SH-SY5Y (cell line): ENCODE results near the gene MGAT5.

ENCODE experiments used
- GATA2 ChIP-seq: IDR thresholded peaks from 2 replicates; pipeline ENCODE4 v1.6.1; 2011; ENCODE audit warnings: mild to moderate bottlenecking, low read depth, low read length
- GATA3 ChIP-seq: IDR thresholded peaks from 2 replicates; pipeline ENCODE4 v1.6.1; 2011; ENCODE audit warnings: low read depth, mild to moderate bottlenecking, low read length, moderate library complexity

MGAT5 gene

DNA sequence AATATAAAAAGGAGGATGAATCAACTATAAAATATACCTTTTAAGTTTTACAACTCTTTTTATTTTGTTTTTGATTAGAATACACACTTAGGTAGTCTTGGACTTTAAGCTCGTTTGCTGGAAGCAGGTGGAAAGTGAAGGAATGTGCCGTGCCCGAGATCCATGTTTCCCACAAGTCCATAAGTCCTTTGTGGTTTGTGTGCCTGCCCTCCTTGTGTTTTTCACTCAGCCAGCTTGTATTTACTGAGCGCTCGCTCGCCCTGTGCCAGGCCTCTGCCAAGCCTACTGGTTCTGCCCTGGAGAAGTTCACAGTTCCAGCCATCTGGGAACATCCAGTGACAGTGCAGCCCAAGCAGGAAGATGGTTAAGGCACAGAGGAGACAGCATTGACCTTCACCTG lies 142.6 kb downstream of the MGAT5 start:
- TF ChIP-seq GATA3 = no peak
- TF ChIP-seq GATA2 = no peak

DNA sequence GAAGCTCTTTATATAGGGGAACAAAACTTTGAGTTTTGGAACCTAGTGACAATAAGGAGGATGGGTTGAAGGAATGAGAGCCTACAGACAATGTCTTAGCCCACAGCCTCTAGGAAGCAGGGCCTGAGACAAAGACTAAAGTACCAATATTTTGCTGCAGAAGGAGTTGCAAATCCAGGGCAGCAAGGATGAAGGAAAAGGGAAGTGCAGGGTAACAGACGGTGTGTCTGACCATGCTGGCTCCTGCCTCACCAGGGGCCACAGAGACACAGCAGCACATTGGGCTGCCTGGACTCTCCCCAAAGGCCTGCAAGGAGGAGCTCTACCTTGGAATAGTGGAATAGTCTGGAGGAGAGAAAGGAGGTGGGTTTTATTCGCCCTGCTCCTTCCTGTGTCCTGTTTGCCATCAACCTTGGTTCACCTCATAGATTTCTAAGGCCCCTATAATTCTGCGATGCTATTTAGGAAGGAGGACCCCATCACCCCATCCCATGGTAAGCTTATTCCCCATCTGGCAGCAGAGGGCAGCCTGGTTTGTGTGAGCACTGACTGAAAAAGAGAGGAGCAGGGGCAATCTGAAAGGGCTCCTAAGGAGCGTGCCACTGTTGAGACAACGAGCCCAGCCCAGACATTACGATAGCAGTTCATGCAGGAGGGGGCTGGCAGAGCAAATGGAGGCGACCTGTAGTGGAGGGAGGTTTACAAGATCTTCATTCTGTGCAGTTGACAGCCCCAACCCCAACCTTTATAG lies 143.4 kb downstream of the MGAT5 start:
- TF ChIP-seq GATA2 (no peak), GATA3 (no peak)

DNA sequence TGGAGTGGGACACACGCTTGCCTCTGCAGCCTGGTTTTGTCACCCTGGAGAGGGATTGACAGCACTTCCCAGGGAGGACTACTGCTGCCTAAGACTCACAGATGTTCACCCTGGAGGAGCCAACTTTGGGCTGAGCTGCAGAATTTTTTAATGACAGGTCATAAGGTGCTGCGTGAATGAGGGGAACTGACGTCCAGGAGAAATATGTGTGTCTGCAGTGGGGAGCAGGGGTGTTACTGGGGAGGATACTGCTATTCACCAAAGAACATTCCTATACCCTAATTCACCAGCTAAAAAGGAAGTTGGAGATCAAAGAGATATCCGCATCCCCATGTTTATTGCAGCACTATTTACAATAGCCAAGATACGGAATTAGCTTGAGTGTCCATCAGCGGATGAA lies 144.4 kb downstream of the MGAT5 start:
- TF ChIP-seq GATA2 (no peak), GATA3 (no peak)

DNA sequence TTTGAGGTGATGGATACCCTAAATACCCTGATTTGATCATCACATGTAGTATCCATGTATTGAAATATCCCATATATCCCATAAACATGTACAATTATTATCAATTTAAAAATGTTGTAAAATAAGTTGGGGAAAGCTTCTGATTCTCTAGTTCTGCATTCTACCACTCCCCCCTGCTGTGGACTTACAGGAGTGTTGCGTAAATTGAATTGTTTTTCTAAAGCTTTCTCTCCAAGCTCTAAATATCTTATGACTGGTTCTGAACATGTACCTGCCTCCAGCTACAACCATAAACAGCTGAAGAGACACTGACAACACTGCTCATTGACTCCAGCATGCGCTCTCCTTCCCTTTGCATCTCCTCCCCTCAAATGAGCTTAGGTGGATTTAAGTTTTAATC lies 145.2 kb downstream of the MGAT5 start:
- TF ChIP-seq GATA2 = no peak
- no peak for TF ChIP-seq GATA3

DNA sequence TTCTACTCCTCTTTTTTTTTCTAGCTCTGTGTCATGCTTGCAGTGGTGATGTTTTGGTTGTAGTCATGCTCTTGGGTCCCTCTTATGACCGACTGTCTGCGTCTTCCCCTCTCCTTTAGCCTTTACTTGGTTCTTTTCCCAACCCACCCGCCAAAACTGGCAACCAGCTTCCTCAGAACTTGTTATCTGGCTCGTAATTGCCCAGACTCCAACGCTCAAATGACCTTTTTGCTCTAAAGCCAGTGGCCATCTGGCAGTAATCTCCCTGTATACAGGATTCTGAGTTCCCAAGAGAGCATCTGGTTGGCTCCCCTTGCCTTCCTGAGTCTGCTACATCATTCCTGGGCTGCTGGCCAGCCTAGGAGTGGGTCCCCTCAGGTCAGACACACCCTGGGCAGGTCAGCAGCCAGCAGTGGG lies 147.2 kb downstream of the MGAT5 start:
- TF ChIP-seq GATA3 (no peak), GATA2 (0 out of 2 replicates have a peak, but pooled peaks have one; percentile 25)

DNA sequence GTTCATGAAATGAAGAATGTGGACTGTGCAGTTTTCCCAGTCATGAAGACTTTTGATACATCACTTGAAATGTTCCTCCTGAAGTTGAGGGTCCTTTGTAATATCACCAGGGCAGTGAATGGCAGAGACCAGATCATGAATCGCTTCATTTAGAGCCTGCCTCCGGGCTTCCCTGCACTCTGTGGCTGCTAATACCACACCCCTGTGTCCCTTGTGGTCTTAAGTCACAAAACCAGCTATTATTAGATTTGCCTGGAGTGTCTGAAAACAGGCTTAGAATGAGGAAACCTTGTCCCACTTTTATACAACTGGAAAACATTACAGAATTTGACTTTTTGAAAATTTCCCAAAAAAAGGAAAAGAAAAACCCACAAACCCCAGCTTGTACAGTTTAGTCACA lies 147.9 kb downstream of the MGAT5 start:
- TF ChIP-seq GATA2 (no peak), GATA3 (no peak)

DNA sequence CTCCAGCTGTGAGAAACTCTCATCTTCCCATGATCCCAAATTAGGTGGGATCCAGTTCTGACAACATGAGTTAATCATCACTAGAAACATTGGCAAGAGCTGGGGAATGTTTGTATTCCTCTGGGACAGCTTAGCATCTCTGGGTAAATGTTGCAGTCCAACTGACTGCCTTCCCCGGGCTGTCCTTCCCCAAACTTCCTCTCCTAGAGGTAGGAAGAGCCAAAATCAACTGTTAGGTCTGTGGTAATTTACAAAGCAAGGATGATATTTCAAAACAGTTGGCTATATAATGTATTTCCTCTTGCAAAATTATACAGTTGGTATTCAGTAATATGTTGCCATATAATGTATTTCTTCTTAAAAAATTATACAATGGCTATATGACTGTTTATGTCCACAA lies 148.5 kb downstream of the MGAT5 start:
- TF ChIP-seq GATA3 = no peak
- TF ChIP-seq GATA2 = no peak

DNA sequence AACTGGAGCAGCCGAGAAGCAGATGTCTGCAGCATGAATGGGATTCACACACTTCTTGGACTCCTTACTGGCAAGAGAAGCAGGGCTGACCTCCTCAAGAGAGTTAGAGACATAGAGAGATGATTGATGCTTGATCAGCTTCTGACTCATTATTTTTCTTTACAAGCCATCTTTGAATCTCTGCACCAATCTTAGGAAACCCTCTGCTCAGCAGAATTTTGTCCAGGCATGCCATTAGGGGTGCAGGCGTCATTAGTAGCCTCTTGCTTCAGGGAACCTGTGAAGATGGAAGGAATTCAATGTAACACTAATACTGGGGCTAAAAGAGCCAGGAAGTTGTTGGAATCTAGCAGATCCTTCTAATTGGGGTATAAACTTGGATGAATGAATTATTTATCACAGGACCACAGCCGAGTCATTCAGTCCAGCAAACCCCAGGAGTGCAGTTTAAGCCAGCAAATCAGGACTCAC lies 151.8 kb downstream of the MGAT5 start:
- TF ChIP-seq GATA3 (no peak), GATA2 (no peak)

DNA sequence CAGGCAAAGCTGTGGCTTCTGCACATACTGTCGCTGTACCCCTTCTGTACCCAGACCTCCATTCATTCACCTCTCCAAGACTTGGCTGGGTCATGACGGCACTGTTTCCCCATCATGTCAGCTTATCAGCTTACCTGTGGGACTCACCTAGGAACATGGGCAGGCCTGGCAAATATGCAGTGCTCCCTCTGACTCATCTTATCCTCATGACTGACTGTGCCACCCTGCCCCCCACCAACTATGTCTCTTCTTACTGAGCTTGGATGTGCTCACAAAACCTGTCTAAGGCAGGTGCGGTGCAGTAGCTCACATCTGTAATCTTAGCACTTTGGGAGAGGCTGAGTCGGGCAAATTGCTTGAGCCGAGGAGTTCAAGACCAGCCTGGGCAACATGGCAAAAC lies 152.4 kb downstream of the MGAT5 start:
- TF ChIP-seq GATA3 (no peak), GATA2 (no peak)

DNA sequence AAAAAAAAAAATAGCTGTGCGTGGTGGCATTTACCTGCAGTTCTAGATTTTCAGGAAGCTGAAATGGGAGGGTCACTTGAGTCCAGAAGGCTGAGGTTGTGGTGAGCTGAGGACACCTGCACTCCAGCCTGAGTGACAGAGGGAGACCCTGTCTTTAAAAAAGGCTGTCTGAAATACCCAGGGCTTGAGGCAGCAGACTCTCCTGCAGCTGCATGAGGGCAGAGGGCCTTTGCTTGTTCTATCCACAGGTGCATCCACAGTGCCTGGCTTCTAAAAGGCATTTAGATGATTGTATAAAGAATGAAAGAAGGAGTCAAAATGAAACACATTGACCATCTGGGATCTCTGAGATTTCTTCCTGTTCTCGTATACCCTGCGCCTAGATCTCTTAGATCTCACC lies 152.9 kb downstream of the MGAT5 start:
- TF ChIP-seq GATA3 (no peak), GATA2 (no peak)

DNA sequence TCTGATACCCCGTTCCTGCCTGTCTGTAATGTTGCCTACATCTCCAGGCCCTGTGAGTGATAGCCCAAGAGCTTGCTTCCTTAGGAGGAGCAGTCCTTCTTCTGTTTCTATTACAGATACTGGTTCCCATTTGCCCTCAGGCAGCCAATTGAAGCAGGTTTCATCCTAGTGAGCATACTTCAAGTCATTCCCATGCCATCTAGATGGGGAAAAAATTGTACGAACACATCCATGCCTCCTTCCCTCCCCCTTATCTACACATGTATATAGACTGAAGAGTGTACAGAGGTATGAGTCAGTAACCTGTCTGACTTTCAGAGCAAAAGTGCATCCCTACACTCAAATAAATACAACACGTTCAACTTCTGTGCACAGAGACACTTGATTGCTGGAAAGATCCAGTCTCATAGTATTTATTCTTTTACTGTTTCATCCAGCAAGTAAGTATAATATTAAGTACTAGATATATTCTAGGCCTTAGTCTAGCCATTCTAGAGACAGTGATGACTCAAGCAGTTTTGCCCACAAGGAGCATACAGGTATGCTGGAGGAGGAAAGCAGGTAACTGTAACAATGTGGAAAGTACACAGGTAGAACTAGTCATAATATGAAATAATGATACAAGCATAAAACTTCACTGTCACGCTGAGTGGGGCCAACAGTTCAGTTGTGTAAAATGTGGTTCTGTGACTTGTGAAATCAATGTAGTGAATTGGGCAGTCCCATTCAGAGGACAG lies 153.4 kb downstream of the MGAT5 start:
- TF ChIP-seq GATA3 = no peak
- no peak for TF ChIP-seq GATA2

DNA sequence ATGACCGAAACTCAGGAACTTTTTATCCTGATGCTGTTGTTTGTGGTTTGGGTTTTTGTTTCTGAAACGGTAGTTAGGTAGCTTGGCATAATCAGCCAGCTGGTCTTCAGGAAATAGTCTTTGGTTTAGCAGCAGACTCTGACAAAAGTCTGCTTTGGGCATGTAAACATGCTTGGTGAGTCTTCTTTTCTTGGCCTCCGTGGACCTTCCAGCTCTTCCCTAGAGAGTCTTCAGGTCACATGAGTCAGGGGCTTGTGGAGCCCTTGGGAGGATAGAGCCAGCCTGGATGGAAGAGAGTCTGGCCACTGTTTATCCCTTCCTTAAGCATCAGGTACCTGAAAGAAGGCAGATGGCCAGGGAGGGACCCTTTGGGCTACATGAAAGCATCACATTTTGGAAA lies 154.5 kb downstream of the MGAT5 start:
- TF ChIP-seq GATA3 (no peak), GATA2 (no peak)

DNA sequence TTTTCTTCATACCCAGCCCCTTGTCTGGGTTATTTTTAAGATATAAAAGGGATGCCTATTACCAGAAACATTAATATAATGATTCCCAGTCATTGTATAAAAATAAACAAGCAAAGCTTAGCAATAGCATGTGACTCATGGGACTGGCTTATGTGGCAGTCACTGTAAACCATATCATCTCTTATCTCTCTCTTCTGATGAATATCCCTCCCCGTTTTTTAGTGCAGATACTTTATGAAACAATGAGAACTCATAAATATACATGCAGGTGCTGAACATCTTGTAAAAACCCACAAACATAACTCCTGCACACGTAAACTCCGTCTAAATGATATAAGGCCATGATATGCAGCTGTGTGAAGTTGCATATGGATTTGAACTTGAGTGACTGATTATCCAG lies 154.9 kb downstream of the MGAT5 start:
- TF ChIP-seq GATA3 (no peak), GATA2 (no peak)

DNA sequence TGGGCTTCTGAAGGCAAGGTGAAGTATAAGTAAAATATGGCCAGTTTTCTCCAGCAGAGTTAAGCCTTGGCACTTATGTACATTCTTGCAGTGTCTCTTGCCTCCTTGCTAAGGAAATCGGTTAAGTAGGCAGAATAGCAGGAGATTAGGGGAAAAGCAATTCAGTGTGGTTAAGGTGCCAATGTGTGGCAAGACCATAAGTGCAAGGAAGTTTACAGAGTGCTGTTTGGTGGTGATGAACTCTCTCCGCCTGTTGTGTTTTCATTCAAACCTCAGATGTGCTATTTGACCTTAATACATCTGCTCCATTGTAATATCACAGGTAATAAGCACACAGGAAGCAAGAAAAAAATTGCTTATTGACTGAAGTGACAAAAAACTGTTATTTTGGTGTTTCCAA lies 156.1 kb downstream of the MGAT5 start:
- TF ChIP-seq GATA2 (no peak), GATA3 (no peak)

DNA sequence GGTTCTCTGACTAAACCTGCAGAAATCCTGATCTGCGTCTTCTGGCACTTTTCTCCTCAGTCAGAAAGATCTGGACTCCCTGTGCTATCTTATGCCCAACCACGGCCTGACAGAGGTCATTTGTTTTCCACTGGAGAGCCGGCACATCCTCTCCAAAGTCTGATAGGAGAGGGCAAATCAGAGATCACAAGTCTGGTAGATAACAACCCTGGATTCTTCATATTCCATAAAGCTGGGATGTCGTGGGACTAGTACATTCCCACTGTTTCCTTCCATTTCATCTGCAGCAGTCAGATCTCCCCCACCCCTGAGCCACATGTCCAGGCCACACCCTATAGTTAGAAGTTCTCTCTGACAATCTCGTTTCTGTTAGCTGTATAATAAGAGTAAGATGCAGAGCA lies 157.0 kb downstream of the MGAT5 start:
- no peak for TF ChIP-seq GATA2
- no peak for TF ChIP-seq GATA3

DNA sequence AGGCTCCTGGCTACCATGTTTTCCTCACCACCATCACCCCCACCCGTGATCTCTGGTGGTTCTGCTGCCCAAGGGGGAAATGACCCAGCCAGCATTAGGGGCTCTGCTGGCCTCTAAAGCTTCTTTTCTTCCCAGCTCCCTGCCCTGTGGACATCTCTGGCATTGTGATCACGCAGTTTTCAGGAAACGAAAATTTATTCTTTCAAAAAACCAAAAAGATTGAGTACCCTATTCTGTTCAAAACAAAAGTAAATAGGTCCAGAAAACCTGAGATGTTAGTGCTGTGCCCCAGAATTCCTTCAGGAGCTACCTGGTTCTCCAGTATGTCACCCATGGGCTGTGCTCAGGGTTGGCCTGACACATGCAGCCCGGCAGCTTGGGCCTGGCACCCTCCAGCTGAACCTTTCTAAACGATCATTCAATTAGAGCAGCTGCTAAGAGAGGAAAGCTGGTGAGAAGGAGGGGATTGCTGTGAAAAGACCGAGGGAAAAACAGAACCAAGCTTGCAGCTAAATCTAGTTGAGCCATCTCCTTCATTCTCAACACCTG lies 157.5 kb downstream of the MGAT5 start:
- TF ChIP-seq GATA3 (no peak), GATA2 (no peak)
